Neural cell (in vitro differentiated cells): ENCODE data around the gene PEX12. TPM values are rescaled to one million over a fixed set of nuclear protein-coding genes. Genes with fewer than 3 reads are reported as not detected.

Source experiments
- H2AFZ ChIP-seq: fragments of 200-600, 300-800 bp; sonication (generic), shearing (Covaris generic); 2 replicates; pipeline ENCODE4 v1.6.0; 2014; ENCODE audit warnings: low read depth, mild to moderate bottlenecking, antibody characterized with exemption, low read length, moderate library complexity
- H3F3A ChIP-seq: fragments of 200-600 bp; shearing (Covaris generic); 2 replicates; pipeline ENCODE4 v1.6.1; 2016; ENCODE audit warnings: mild to moderate bottlenecking, moderate library complexity, mixed read lengths, antibody characterized with exemption, low read length; ENCODE audit not compliant: insufficient read depth, poor library complexity, severe bottlenecking
- H3K27ac ChIP-seq: fragments of 200-600, 300-800 bp; sonication (generic), shearing (Covaris generic); 2 replicates; pipeline ENCODE4 v1.5.1; 2014; ENCODE audit warnings: mild to moderate bottlenecking, low read length, moderate library complexity
- H3K27me3 ChIP-seq: fragments of 300-800, 200-600 bp; sonication (generic), shearing (Covaris generic); 2 replicates; pipeline ENCODE4 v1.6.0; 2014; ENCODE audit warnings: mild to moderate bottlenecking, low read depth, low read length, moderate library complexity; ENCODE audit not compliant: insufficient read depth
- H3K36me3 ChIP-seq: fragments of 300-800, 200-600 bp; sonication (generic), shearing (Covaris generic); 2 replicates; pipeline ENCODE4 v1.5.1; 2014; ENCODE audit warnings: mild to moderate bottlenecking, antibody characterized with exemption, low read length, moderate library complexity; ENCODE audit not compliant: insufficient read depth
- H3K4me2 ChIP-seq: fragments of 300-800, 200-600 bp; sonication (generic), shearing (Covaris generic); 2 replicates; pipeline ENCODE4 v1.6.0; 2014; ENCODE audit warnings: mild to moderate bottlenecking, low read length
- H3K4me3 ChIP-seq: fragments of 300-800, 200-600 bp; sonication (generic), shearing (Covaris generic); 2 replicates; pipeline ENCODE4 v1.5.1; 2014; ENCODE audit warnings: mild to moderate bottlenecking, low read length, moderate library complexity
- H3K79me2 ChIP-seq: fragments of 200-600 bp; shearing (Covaris generic); replicated peaks from 2 replicates; pipeline ENCODE4 v1.6.0; 2014; ENCODE audit warnings: mild to moderate bottlenecking, low read length, moderate library complexity; ENCODE audit not compliant: insufficient read depth
- H3K9ac ChIP-seq: fragments of 300-800, 200-600 bp; sonication (generic), shearing (Covaris generic); 2 replicates; pipeline ENCODE4 v1.6.1; 2016; ENCODE audit warnings: mild to moderate bottlenecking, low read length, mixed read lengths
- H3K9me2 ChIP-seq: fragments of 200-600 bp; shearing (Covaris generic); 2 replicates; pipeline ENCODE4 v1.6.1; 2016; ENCODE audit warnings: mild to moderate bottlenecking, low read length, mixed read lengths; ENCODE audit not compliant: insufficient read depth
- H3K9me3 ChIP-seq: fragments of 200-600, 300-800 bp; sonication (generic), shearing (Covaris generic); 2 replicates; pipeline ENCODE4 v1.6.1; 2016; ENCODE audit warnings: mild to moderate bottlenecking, mixed run types, low read length, moderate library complexity, mixed read lengths
- H4K20me1 ChIP-seq: fragments of 200-600 bp; shearing (Covaris generic); 2 replicates; pipeline ENCODE4 v1.6.1; 2016; ENCODE audit warnings: mild to moderate bottlenecking, mixed run types; ENCODE audit not compliant: insufficient read depth
- CTCF ChIP-seq: fragments of 450-650 bp; IDR thresholded peaks from 2 replicates; pipeline ENCODE4 v1.5.1; 2014; ENCODE audit warnings: antibody characterized with exemption, mild to moderate bottlenecking, moderate library complexity; ENCODE audit not compliant: poor library complexity, severe bottlenecking
- EP300 ChIP-seq: fragments of 450-650 bp; conservative IDR thresholded peaks from 2 replicates; pipeline ENCODE4 v1.6.1; 2014; ENCODE audit warnings: antibody characterized with exemption, mild to moderate bottlenecking, moderate library complexity; ENCODE audit not compliant: poor library complexity, severe bottlenecking
- EZH2 ChIP-seq: fragments of 200-600, 300-800 bp; shearing (Covaris generic), sonication (generic); IDR thresholded peaks from 2 replicates; pipeline ENCODE4 v1.6.1; 2014; ENCODE audit warnings: antibody characterized with exemption, low read length, borderline replicate concordance, mild to moderate bottlenecking; ENCODE audit not compliant: insufficient read depth, poor library complexity, severe bottlenecking
- MXI1 ChIP-seq: fragments of 450-650 bp; conservative IDR thresholded peaks from 2 replicates; pipeline ENCODE4 v1.6.1; 2014; ENCODE audit warnings: antibody characterized with exemption, mild to moderate bottlenecking; ENCODE audit not compliant: poor library complexity, severe bottlenecking
- POLR2AphosphoS5 ChIP-seq: IDR thresholded peaks from 2 replicates; pipeline ENCODE4 v1.6.1; 2012
- RAD21 ChIP-seq: fragments of 450-650 bp; conservative IDR thresholded peaks from 2 replicates; pipeline ENCODE4 v1.6.1; 2014; ENCODE audit warnings: antibody characterized with exemption, mild to moderate bottlenecking, moderate library complexity
- REST ChIP-seq: IDR thresholded peaks from 2 replicates; pipeline ENCODE4 v1.6.1; 2012; ENCODE audit warnings: borderline replicate concordance
- SMC3 ChIP-seq: fragments of 450-650 bp; conservative IDR thresholded peaks from 2 replicates; pipeline ENCODE4 v1.6.1; 2014; ENCODE audit warnings: antibody characterized with exemption, mild to moderate bottlenecking, moderate library complexity; ENCODE audit not compliant: poor library complexity
- TAF1 ChIP-seq: IDR thresholded peaks from 2 replicates; pipeline ENCODE4 v1.6.1; 2012; ENCODE audit warnings: low read depth
- polyA plus RNA-seq: library from polyadenylated mRNA; depleted of rRNA; stranded (reverse); fragments of >200 nt; gene quantifications from 2 replicates; pipeline ENCODE4 v1.2.3, GENCODE V29; 2014

Gene PEX12
- polyA plus RNA-seq, 1 donor from 2014 or later, result 3.8 TPM

GRCh38 chr17:35555691-35556090, 22.7 kb downstream of the PEX12 start:
- no peak overlapping the region for H3K4me2 ChIP-seq
- no peaks in the 10 kb centered on the region for H4K20me1 ChIP-seq
- no peak overlapping the region for H3K27ac ChIP-seq
- no peaks in the 10 kb centered on the region for H3K9me2 ChIP-seq
- H3K9me3 ChIP-seq, result no peaks in the 10 kb centered on the region
- H3K27me3 ChIP-seq, result peaks cover 6% of the 10 kb centered on the region
- no peaks in the 10 kb centered on the region for H3K79me2 ChIP-seq
- H3K36me3 ChIP-seq, result no peaks in the 10 kb centered on the region
- no peak overlapping the region for H3K9ac ChIP-seq
- H3F3A ChIP-seq, result no peaks in the 10 kb centered on the region
- TF ChIP-seq REST (no peak), EP300 (no peak), CTCF (no peak), POLR2AphosphoS5 (no peak)
- no peak overlapping the region for H2AFZ ChIP-seq
- H3K4me3 ChIP-seq, result no peak overlapping the region

- no peaks in the 10 kb centered on the region for H3K79me2 ChIP-seq
- H3K9ac ChIP-seq, result no peak overlapping the region
- H3K36me3 ChIP-seq, result no peaks in the 10 kb centered on the region
- no peaks in the 10 kb centered on the region for H4K20me1 ChIP-seq
- no peaks in the 10 kb centered on the region for H3K9me3 ChIP-seq
- no peak overlapping the region for H2AFZ ChIP-seq
- H3K27ac ChIP-seq, result no peak overlapping the region
- peaks cover 6% of the 10 kb centered on the region for H3K27me3 ChIP-seq
- TF ChIP-seq SMC3 (no peak), CTCF (no peak), POLR2AphosphoS5 (no peak)
- no peaks in the 10 kb centered on the region for H3K9me2 ChIP-seq
- no peak overlapping the region for H3K4me2 ChIP-seq
- no peaks in the 10 kb centered on the region for H3F3A ChIP-seq
- no peak overlapping the region for H3K4me3 ChIP-seq
These were observed 23.7 kb downstream of the PEX12 start for GRCh38 chr17:35554668-35555067.

GRCh38 chr17:35553310-35553709, 25.1 kb downstream of the PEX12 start:
- Histone ChIP-seq H2AFZ (no peak overlapping the region), H3K9ac (no peak overlapping the region), H3K9me2 (no peaks in the 10 kb centered on the region), H3K9me3 (no peaks in the 10 kb centered on the region), H3K27me3 (peaks cover 3% of the 10 kb centered on the region), H4K20me1 (no peaks in the 10 kb centered on the region), H3K79me2 (no peaks in the 10 kb centered on the region), H3K36me3 (no peaks in the 10 kb centered on the region), H3K4me2 (no peak overlapping the region), H3K27ac (no peak overlapping the region), H3F3A (no peaks in the 10 kb centered on the region), H3K4me3 (no peak overlapping the region)
- TF ChIP-seq EZH2, result no peak
- no peak for TF ChIP-seq MXI1
- TF ChIP-seq REST, result no peak
- TF ChIP-seq RAD21, result no peak
- no peak for TF ChIP-seq TAF1
- TF ChIP-seq POLR2AphosphoS5, result no peak
- TF ChIP-seq CTCF, result no peak
